Liver (tissue), 3 donors: ENCODE measurements around the gene GTF3C5.

Experiments used
- ATF3 ChIP-seq: IDR thresholded peaks from 2 replicates; pipeline ENCODE4 v1.6.1; 2016; ENCODE audit warnings: antibody characterized with exemption
- CTCF ChIP-seq: fragments of 150-350 bp; IDR thresholded peaks from 2 replicates; pipeline ENCODE4 v1.5.1; 2017; ENCODE audit warnings: improper control_type of control experiment, low read depth, low read length; ENCODE audit not compliant: missing input control
- EGR1 ChIP-seq, 2 donors: IDR thresholded peaks; 2 replicates each; pipeline ENCODE4 v1.6.1; 2016 to 2018; ENCODE audit warnings: antibody characterized with exemption in 2 of 2, low read depth in 2 of 2
- GABPA ChIP-seq, 2 donors: IDR thresholded peaks in 1 of 2; conservative IDR thresholded peaks in 1 of 2; 2 replicates each; pipeline ENCODE4 v1.6.1; 2016; ENCODE audit warnings: antibody characterized with exemption in 2 of 2, mild to moderate bottlenecking in 1 of 2, moderate library complexity in 1 of 2
- JUND ChIP-seq, 2 donors: IDR thresholded peaks; 2 replicates each; pipeline ENCODE4 v1.6.1; 2016; ENCODE audit warnings: antibody characterized with exemption in 2 of 2
- MAX ChIP-seq: IDR thresholded peaks from 2 replicates; pipeline ENCODE4 v1.6.1; 2016; ENCODE audit warnings: antibody characterized with exemption
- RXRA ChIP-seq, 2 donors: IDR thresholded peaks; 2 replicates each; pipeline ENCODE4 v1.6.1; 2017 to 2018; ENCODE audit warnings: antibody characterized with exemption in 2 of 2, mild to moderate bottlenecking in 1 of 2
- SP1 ChIP-seq: IDR thresholded peaks from 2 replicates; pipeline ENCODE4 v1.6.1; 2018; ENCODE audit warnings: antibody characterized with exemption, mild to moderate bottlenecking
- TAF1 ChIP-seq: conservative IDR thresholded peaks from 2 replicates; pipeline ENCODE4 v1.6.1; 2016; ENCODE audit warnings: antibody characterized with exemption, mild to moderate bottlenecking
- YY1 ChIP-seq: IDR thresholded peaks from 2 replicates; pipeline ENCODE4 v1.6.1; 2016; ENCODE audit warnings: antibody characterized with exemption, mild to moderate bottlenecking
- donor health status: healthy.
- donor health status: healthy.

GRCh38 chr9:133090187-133090586 lies 59.4 kb downstream of the GTF3C5 start:
- TF ChIP-seq TAF1 (no peak), CTCF (no peak), MAX (no peak), GABPA (IDR thresholded peaks at IDR 0.05 in 1 of 2, conservative IDR thresholded peaks at IDR 0.05 in 1 of 2) (no peak), YY1 (no peak), JUND (IDR thresholded peaks at IDR 0.05) (no peak), SP1 (no peak), EGR1 (IDR thresholded peaks at IDR 0.05; ENCODE audit: low read depth in 2 of 2) (no peak), ATF3 (no peak), RXRA (IDR thresholded peaks at IDR 0.05) (no peak)
